DOHH2 (cell line): ENCODE measurements around the gene RNU6-1.

Experiments used
- CTCF ChIP-seq: fragments of 200-600 bp; sonication (generic); IDR thresholded peaks from one replicate; pipeline ENCODE4 v1.5.1; 2014; ENCODE audit warnings: antibody characterized with exemption, mild to moderate bottlenecking, low read depth, low read length; ENCODE audit not compliant: poor library complexity, severe bottlenecking
- EZH2phosphoT487 ChIP-seq: fragments of 200-600 bp; sonication (generic); IDR thresholded peaks from 2 replicates; pipeline ENCODE4 v1.6.1; 2017; ENCODE audit warnings: borderline replicate concordance, mild to moderate bottlenecking, antibody characterized with exemption, low read length, moderate library complexity, mixed read lengths

GRCh38 chr15:67826717-67827561, 12.9 kb downstream of the RNU6-1 start:
- no peak for TF ChIP-seq CTCF
- no peak for TF ChIP-seq EZH2phosphoT487
